ENCODE measurements around the gene CTRB1. TPM values are rescaled to one million over a fixed set of nuclear protein-coding genes. Genes with fewer than 3 reads are reported as not detected.
A peak's percentile ranks its signal among the peaks of the same experiment; 100 is the strongest.

CTRB1 gene
- polyA plus RNA-seq, 1 donor, result not detected

GRCh38 chr16:75193265-75193650, 25.5 kb upstream of the CTRB1 start:
- no peaks in the 10 kb centered on the region for H3K4me1 ChIP-seq (ENCODE audit: control insufficient read depth, insufficient read depth, low read length)
- H3K9me3 ChIP-seq (ENCODE audit: control insufficient read depth, low read depth, low read length), result no peaks in the 10 kb centered on the region
- H3K36me3 ChIP-seq (ENCODE audit: control insufficient read depth, insufficient read depth, low read length), result no peaks in the 10 kb centered on the region
- H3K27me3 ChIP-seq (ENCODE audit: control insufficient read depth, insufficient read depth, low read length), result peaks cover 8% of the 10 kb centered on the region
- no peak for DNase-seq
- H3K27ac ChIP-seq (ENCODE audit: low read length), result no peak overlapping the region
- no peak overlapping the region for H3K4me3 ChIP-seq (ENCODE audit: low read length)
- no CpG with 5 or more reads among the region's 4 CpGs for WGBS (ENCODE audit: insufficient coverage, low lambda C conversion rate)

- WGBS (ENCODE audit: insufficient coverage, low lambda C conversion rate), result no CpG with 5 or more reads among the region's 10 CpGs
- DNase-seq, result no peak
These were observed 24.9 kb upstream of the CTRB1 start for GRCh38 chr16:75193730-75194444.

GRCh38 chr16:75195811-75196790, 22.7 kb upstream of the CTRB1 start:
- 93% methylated on average over 3 of the region's 24 CpGs for WGBS (ENCODE audit: insufficient coverage, low lambda C conversion rate)
- no peak for DNase-seq
- no peaks in the 10 kb centered on the region for H3K4me1 ChIP-seq (ENCODE audit: control insufficient read depth, insufficient read depth, low read length)

More at GRCh38 chr16:75193730-75194444, 24.9 kb upstream of the CTRB1 start:
- no peaks in the 10 kb centered on the region for H3K36me3 ChIP-seq (ENCODE audit: control insufficient read depth, insufficient read depth, low read length)
- no peaks in the 10 kb centered on the region for H3K4me1 ChIP-seq (ENCODE audit: control insufficient read depth, insufficient read depth, low read length)
- no peaks in the 10 kb centered on the region for H3K9me3 ChIP-seq (ENCODE audit: control insufficient read depth, low read depth, low read length)
- H3K27me3 ChIP-seq (ENCODE audit: control insufficient read depth, insufficient read depth, low read length), result peaks cover 8% of the 10 kb centered on the region
- no peak overlapping the region for H3K4me3 ChIP-seq (ENCODE audit: low read length)
- H3K27ac ChIP-seq (ENCODE audit: low read length), result no peak overlapping the region

GRCh38 chr16:75196836-75197235, 22.0 kb upstream of the CTRB1 start:
- H3K4me3 ChIP-seq (ENCODE audit: low read length), result no peak overlapping the region
- no peak overlapping the region for H3K27ac ChIP-seq (ENCODE audit: low read length)
- WGBS (ENCODE audit: insufficient coverage, low lambda C conversion rate), result no CpG with 5 or more reads among the region's 9 CpGs

More at GRCh38 chr16:75195811-75196790, 22.7 kb upstream of the CTRB1 start:
- peaks cover 8% of the 10 kb centered on the region for H3K27me3 ChIP-seq (ENCODE audit: control insufficient read depth, insufficient read depth, low read length)
- no peak overlapping the region for H3K27ac ChIP-seq (ENCODE audit: low read length)
- no peaks in the 10 kb centered on the region for H3K36me3 ChIP-seq (ENCODE audit: control insufficient read depth, insufficient read depth, low read length)
- H3K4me3 ChIP-seq (ENCODE audit: low read length), result no peak overlapping the region
- no peaks in the 10 kb centered on the region for H3K9me3 ChIP-seq (ENCODE audit: control insufficient read depth, low read depth, low read length)

GRCh38 chr16:75197522-75198134, 21.2 kb upstream of the CTRB1 start:
- 100% methylated on average over 1 of the region's 14 CpGs for whole genome bisulfite sequencing (ENCODE audit: insufficient coverage, low lambda C conversion rate)
- no peak overlapping the region for H3K4me3 ChIP-seq (ENCODE audit: low read length)
- no peaks in the 10 kb centered on the region for H3K9me3 ChIP-seq (ENCODE audit: control insufficient read depth, low read depth, low read length)
- no peaks in the 10 kb centered on the region for H3K4me1 ChIP-seq (ENCODE audit: control insufficient read depth, insufficient read depth, low read length)
- H3K27me3 ChIP-seq (ENCODE audit: control insufficient read depth, insufficient read depth, low read length), result peaks cover 8% of the 10 kb centered on the region
- DNase-seq, result no peak
- no peaks in the 10 kb centered on the region for H3K36me3 ChIP-seq (ENCODE audit: control insufficient read depth, insufficient read depth, low read length)
- no peak overlapping the region for H3K27ac ChIP-seq (ENCODE audit: low read length)

More at GRCh38 chr16:75196836-75197235, 22.0 kb upstream of the CTRB1 start:
- H3K9me3 ChIP-seq (ENCODE audit: control insufficient read depth, low read depth, low read length), result no peaks in the 10 kb centered on the region
- no peaks in the 10 kb centered on the region for H3K4me1 ChIP-seq (ENCODE audit: control insufficient read depth, insufficient read depth, low read length)
- H3K27me3 ChIP-seq (ENCODE audit: control insufficient read depth, insufficient read depth, low read length), result peaks cover 8% of the 10 kb centered on the region
- no peaks in the 10 kb centered on the region for H3K36me3 ChIP-seq (ENCODE audit: control insufficient read depth, insufficient read depth, low read length)
- no peak for DNase-seq

GRCh38 chr16:75198135-75198600, 20.6 kb upstream of the CTRB1 start:
- H3K27me3 ChIP-seq (ENCODE audit: control insufficient read depth, insufficient read depth, low read length), result peaks cover 8% of the 10 kb centered on the region
- no peak overlapping the region for H3K4me3 ChIP-seq (ENCODE audit: low read length)
- peak; percentile 12 to 18 for DNase-seq
- H3K9me3 ChIP-seq (ENCODE audit: control insufficient read depth, low read depth, low read length), result no peaks in the 10 kb centered on the region
- no peak overlapping the region for H3K27ac ChIP-seq (ENCODE audit: low read length)
- no peaks in the 10 kb centered on the region for H3K36me3 ChIP-seq (ENCODE audit: control insufficient read depth, insufficient read depth, low read length)
- H3K4me1 ChIP-seq (ENCODE audit: control insufficient read depth, insufficient read depth, low read length), result no peaks in the 10 kb centered on the region
- WGBS (ENCODE audit: insufficient coverage, low lambda C conversion rate), result no CpG with 5 or more reads among the region's 18 CpGs

GRCh38 chr16:75202069-75202590, 16.7 kb upstream of the CTRB1 start:
- H3K27ac ChIP-seq (ENCODE audit: low read length), result no peak overlapping the region
- no peaks in the 10 kb centered on the region for H3K9me3 ChIP-seq (ENCODE audit: control insufficient read depth, low read depth, low read length)
- peaks cover 8% of the 10 kb centered on the region for H3K27me3 ChIP-seq (ENCODE audit: control insufficient read depth, insufficient read depth, low read length)
- H3K4me3 ChIP-seq (ENCODE audit: low read length), result no peak overlapping the region
- no peak for DNase-seq
- no peaks in the 10 kb centered on the region for H3K36me3 ChIP-seq (ENCODE audit: control insufficient read depth, insufficient read depth, low read length)
- 94% methylated on average over 2 of the region's 13 CpGs for WGBS (ENCODE audit: insufficient coverage, low lambda C conversion rate)
- no peaks in the 10 kb centered on the region for H3K4me1 ChIP-seq (ENCODE audit: control insufficient read depth, insufficient read depth, low read length)

GRCh38 chr16:75203096-75203495, 15.7 kb upstream of the CTRB1 start:
- no peak for DNase-seq
- WGBS (ENCODE audit: insufficient coverage, low lambda C conversion rate), result no CpG with 5 or more reads among the region's 12 CpGs
- H3K27me3 ChIP-seq (ENCODE audit: control insufficient read depth, insufficient read depth, low read length), result peaks cover 2% of the 10 kb centered on the region
- H3K27ac ChIP-seq (ENCODE audit: low read length), result no peak overlapping the region
- H3K4me3 ChIP-seq (ENCODE audit: low read length), result no peak overlapping the region
- no peaks in the 10 kb centered on the region for H3K9me3 ChIP-seq (ENCODE audit: control insufficient read depth, low read depth, low read length)
- no peaks in the 10 kb centered on the region for H3K4me1 ChIP-seq (ENCODE audit: control insufficient read depth, insufficient read depth, low read length)
- no peaks in the 10 kb centered on the region for H3K36me3 ChIP-seq (ENCODE audit: control insufficient read depth, insufficient read depth, low read length)

- no CpG with 5 or more reads among the region's 13 CpGs for WGBS (ENCODE audit: insufficient coverage, low lambda C conversion rate)
- Histone ChIP-seq H3K27ac (ENCODE audit: low read length) (no peak overlapping the region), H3K4me3 (ENCODE audit: low read length) (no peak overlapping the region), H3K36me3 (ENCODE audit: control insufficient read depth, insufficient read depth, low read length) (no peaks in the 10 kb centered on the region), H3K27me3 (ENCODE audit: control insufficient read depth, insufficient read depth, low read length) (no peaks in the 10 kb centered on the region), H3K4me1 (ENCODE audit: control insufficient read depth, insufficient read depth, low read length) (no peaks in the 10 kb centered on the region), H3K9me3 (ENCODE audit: control insufficient read depth, low read depth, low read length) (no peaks in the 10 kb centered on the region)
- DNase-seq, result no peak
These were observed 14.9 kb upstream of the CTRB1 start for GRCh38 chr16:75203667-75204409.
